ENCODE data around the gene ADGRG6. TPM values are rescaled to one million over a fixed set of nuclear protein-coding genes. Genes with fewer than 3 reads are reported as not detected.

ADGRG6 gene
- total and polyA plus RNA-seq, 8 donors: 1.1 to 102 (median 8.9) TPM

- no peaks in the 10 kb centered on the region for H3K4me1 ChIP-seq
- 64 to 79% (median 72%) methylated on average over 3 of the region's 3 CpGs for WGBS, 5 donors
- no peaks in the 10 kb centered on the region for H3K9me3 ChIP-seq
- no peak overlapping the region for H3K4me3 ChIP-seq
- TF ChIP-seq EP300 (IDR thresholded peaks at IDR 0.05) (no peak), CTCF (IDR thresholded peaks at IDR 0.05) (no peak), POLR2AphosphoS5 (IDR thresholded peaks at IDR 0.05) (no peak), POLR2A (IDR thresholded peaks at IDR 0.05) (no peak)
- no peak for DNase-seq
- no peak overlapping the region for H3K27ac ChIP-seq
- H3K27me3 ChIP-seq: no peaks in the 10 kb centered on the region
- intact Hi-C loops (cut with DNase I; ENCODE audit: low total_unique reads): no loop called here
- no peaks in the 10 kb centered on the region for H3K36me3 ChIP-seq
Measured at GRCh38 chr6:142291512-142291911, 10.3 kb upstream of the ADGRG6 start.

GRCh38 chr6:142292166-142292924 is 9.5 kb upstream of the ADGRG6 start:
- Histone ChIP-seq H3K27ac (no peak overlapping the region), H3K9me3 (no peaks in the 10 kb centered on the region), H3K4me1 (no peaks in the 10 kb centered on the region), H3K36me3 (no peaks in the 10 kb centered on the region), H3K27me3 (no peaks in the 10 kb centered on the region), H3K4me3 (no peak overlapping the region)
- no peak for TF ChIP-seq POLR2AphosphoS5 (IDR thresholded peaks at IDR 0.05)
- TF ChIP-seq CTCF (IDR thresholded peaks at IDR 0.05): no peak
- no peak for TF ChIP-seq EP300 (IDR thresholded peaks at IDR 0.05)
- TF ChIP-seq POLR2A (IDR thresholded peaks at IDR 0.05): no peak
- intact Hi-C loops (cut with DNase I; ENCODE audit: low total_unique reads): no loop called here
- WGBS, 5 donors: 71 to 81% (median 77%) methylated on average over 6 of the region's 6 CpGs
- no peak for DNase-seq

- DNase-seq: no peak
- WGBS, 5 donors: 91 to 94% (median 93%) methylated on average over 2 of the region's 2 CpGs
- Histone ChIP-seq H3K36me3 (no peaks in the 10 kb centered on the region), H3K9me3 (no peaks in the 10 kb centered on the region), H3K4me1 (no peaks in the 10 kb centered on the region), H3K27me3 (no peaks in the 10 kb centered on the region), H3K4me3 (no peak overlapping the region), H3K27ac (no peak overlapping the region)
- intact Hi-C loops (cut with DNase I; ENCODE audit: low total_unique reads): no loop called here
- TF ChIP-seq CTCF (IDR thresholded peaks at IDR 0.05): no peak
- TF ChIP-seq POLR2A (IDR thresholded peaks at IDR 0.05): no peak
- TF ChIP-seq EP300 (IDR thresholded peaks at IDR 0.05): no peak
- TF ChIP-seq POLR2AphosphoS5 (IDR thresholded peaks at IDR 0.05): no peak
Measured at GRCh38 chr6:142293121-142293520, 8.7 kb upstream of the ADGRG6 start.

- Histone ChIP-seq H3K27ac (no peak overlapping the region), H3K9me3 (no peaks in the 10 kb centered on the region), H3K27me3 (no peaks in the 10 kb centered on the region), H3K4me3 (no peak overlapping the region), H3K4me1 (no peaks in the 10 kb centered on the region), H3K36me3 (no peaks in the 10 kb centered on the region)
- no peak for DNase-seq
- intact Hi-C loops (cut with DNase I; ENCODE audit: low total_unique reads): no loop called here
- WGBS, 5 donors: 86 to 97% (median 89%) methylated on average over 1 of the region's 1 CpG
- no peak for TF ChIP-seq EP300 (IDR thresholded peaks at IDR 0.05)
- TF ChIP-seq POLR2AphosphoS5 (IDR thresholded peaks at IDR 0.05): no peak
- TF ChIP-seq CTCF (IDR thresholded peaks at IDR 0.05): no peak
- no peak for TF ChIP-seq POLR2A (IDR thresholded peaks at IDR 0.05)
Measured at GRCh38 chr6:142294679-142295078, 7.1 kb upstream of the ADGRG6 start.
